ENCODE results near the gene SLAIN2. TPM values are rescaled to one million over a fixed set of nuclear protein-coding genes. Genes with fewer than 3 reads are reported as not detected.

The SLAIN2 gene
- total RNA-seq, 1 experiment from 2014 or later: 44.8 TPM

DNA sequence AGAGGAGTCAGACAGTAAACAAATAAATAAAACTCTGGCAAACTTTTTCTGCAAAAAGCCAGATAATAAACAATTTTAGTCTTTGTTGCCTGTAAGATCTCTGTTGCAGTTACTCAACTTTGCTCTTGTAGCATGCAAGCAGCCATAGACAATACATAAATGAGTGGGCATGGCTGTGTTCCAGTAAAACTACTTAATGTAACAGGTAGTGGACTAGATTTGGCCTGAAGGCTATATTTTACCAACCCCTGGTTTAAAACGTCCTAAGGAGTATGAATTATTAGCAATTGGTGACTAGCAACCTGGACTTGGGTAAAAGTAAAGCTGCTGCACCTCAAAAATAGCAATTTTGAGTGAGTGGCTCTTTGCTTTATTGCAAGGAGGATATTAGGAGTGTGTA lies 30.9 kb downstream of the SLAIN2 start:
- ChIA-PET POLR2A (no interaction called here), CTCF (no interaction called here)
- Histone ChIP-seq H3K4me1 (peaks cover 15% of the 10 kb centered on the region), H3K4me3 (ENCODE audit: low read depth, low read length) (no peak overlapping the region), H3K9me3 (no peaks in the 10 kb centered on the region), H3K27me3 (replicated peaks; ENCODE audit: control insufficient read depth, insufficient read depth, low read length) (no peaks in the 10 kb centered on the region), H3K36me3 (ENCODE audit: control insufficient read depth, insufficient read depth, low read length) (no peaks in the 10 kb centered on the region)
- H3K36me3 Mint-ChIP-seq (ENCODE audit: insufficient read depth, unreplicated experiment): peaks cover 8% of the 10 kb centered on the region
- TF ChIP-seq, protein P1, sequence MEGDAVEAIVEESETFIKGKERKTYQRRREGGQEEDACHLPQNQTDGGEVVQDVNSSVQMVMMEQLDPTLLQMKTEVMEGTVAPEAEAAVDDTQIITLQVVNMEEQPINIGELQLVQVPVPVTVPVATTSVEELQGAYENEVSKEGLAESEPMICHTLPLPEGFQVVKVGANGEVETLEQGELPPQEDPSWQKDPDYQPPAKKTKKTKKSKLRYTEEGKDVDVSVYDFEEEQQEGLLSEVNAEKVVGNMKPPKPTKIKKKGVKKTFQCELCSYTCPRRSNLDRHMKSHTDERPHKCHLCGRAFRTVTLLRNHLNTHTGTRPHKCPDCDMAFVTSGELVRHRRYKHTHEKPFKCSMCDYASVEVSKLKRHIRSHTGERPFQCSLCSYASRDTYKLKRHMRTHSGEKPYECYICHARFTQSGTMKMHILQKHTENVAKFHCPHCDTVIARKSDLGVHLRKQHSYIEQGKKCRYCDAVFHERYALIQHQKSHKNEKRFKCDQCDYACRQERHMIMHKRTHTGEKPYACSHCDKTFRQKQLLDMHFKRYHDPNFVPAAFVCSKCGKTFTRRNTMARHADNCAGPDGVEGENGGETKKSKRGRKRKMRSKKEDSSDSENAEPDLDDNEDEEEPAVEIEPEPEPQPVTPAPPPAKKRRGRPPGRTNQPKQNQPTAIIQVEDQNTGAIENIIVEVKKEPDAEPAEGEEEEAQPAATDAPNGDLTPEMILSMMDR (IDR thresholded peaks at IDR 0.05; ENCODE audit: insufficient read depth in 1 of 2, low read depth in 1 of 2, low read length in 1 of 2, severe bottlenecking in 1 of 2, unreplicated experiment in 1 of 2): no peak
- H3K27me3 Mint-ChIP-seq (ENCODE audit: insufficient read depth, unreplicated experiment): no peaks in the 10 kb centered on the region
- peaks cover 32% of the 10 kb centered on the region for H3K4me1 Mint-ChIP-seq (ENCODE audit: low read depth, unreplicated experiment)
- no peaks in the 10 kb centered on the region for H3K9me3 Mint-ChIP-seq (ENCODE audit: unreplicated experiment)
- H3K4me3 Mint-ChIP-seq (ENCODE audit: unreplicated experiment): no peak overlapping the region
- DNase-seq: no peak
- no TSS peak for BruUV-seq (replicated peaks)
- H3K27ac Mint-ChIP-seq (ENCODE audit: unreplicated experiment): no peak overlapping the region
- intact Hi-C loops (cut with micrococcal nuclease; ENCODE audit: unreplicated experiment): no loop called here

DNA sequence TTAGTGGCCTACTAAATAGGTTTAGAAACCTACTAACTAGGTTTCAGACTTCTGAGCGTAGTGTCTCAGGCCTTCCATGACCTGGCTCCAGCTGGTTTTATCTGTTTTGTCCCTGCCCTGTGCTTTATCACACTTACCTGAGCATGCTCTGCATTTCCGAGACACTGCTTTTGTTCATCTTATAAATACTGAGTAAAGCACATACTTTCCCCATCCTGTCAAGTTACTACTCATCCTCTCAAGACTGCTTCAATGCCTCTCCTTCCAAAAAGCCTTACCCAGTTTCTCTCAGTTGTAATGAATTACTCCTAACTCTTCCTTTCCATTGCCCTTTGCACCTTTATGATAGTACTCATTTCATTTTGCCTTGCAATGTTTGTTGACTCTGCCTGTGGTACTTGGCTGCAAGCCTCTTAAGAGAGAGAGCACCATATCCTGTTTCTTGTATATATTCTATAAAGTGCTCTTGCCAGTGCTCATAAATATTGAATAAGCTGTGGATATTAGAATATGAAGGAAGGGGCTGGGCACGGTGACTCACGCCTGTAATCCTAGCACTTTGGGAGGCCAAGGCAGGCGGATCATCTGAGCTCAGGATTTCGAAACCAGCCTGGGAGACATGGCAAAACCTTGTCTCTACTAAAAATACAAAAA lies 34.4 kb downstream of the SLAIN2 start:
- H3K4me1 Mint-ChIP-seq (ENCODE audit: low read depth, unreplicated experiment): peaks cover 20% of the 10 kb centered on the region
- H3K27me3 Mint-ChIP-seq (ENCODE audit: insufficient read depth, unreplicated experiment): no peaks in the 10 kb centered on the region
- peak overlapping the region; percentile 40 for H3K27ac Mint-ChIP-seq (ENCODE audit: unreplicated experiment)
- H3K4me1 ChIP-seq: peaks cover 15% of the 10 kb centered on the region
- BruUV-seq (replicated peaks): no TSS peak
- no peaks in the 10 kb centered on the region for H3K9me3 ChIP-seq
- peak; percentile 21 to 41 for DNase-seq
- H3K4me3 Mint-ChIP-seq (ENCODE audit: unreplicated experiment): peak overlapping the region; percentile 7
- no peaks in the 10 kb centered on the region for H3K27me3 ChIP-seq (replicated peaks; ENCODE audit: control insufficient read depth, insufficient read depth, low read length)
- no peak overlapping the region for H3K4me3 ChIP-seq (ENCODE audit: low read depth, low read length)
- peaks cover 8% of the 10 kb centered on the region for H3K36me3 Mint-ChIP-seq (ENCODE audit: insufficient read depth, unreplicated experiment)
- TF ChIP-seq, protein P1 (IDR thresholded peaks at IDR 0.05; ENCODE audit: insufficient read depth in 1 of 2, low read depth in 1 of 2, low read length in 1 of 2, severe bottlenecking in 1 of 2, unreplicated experiment in 1 of 2): no peak
- intact Hi-C loops (cut with micrococcal nuclease; ENCODE audit: unreplicated experiment): loop anchor here (5.0 kb wide), 1 partner anchor 58 kb away; no protein-coding TSS in a partner anchor
- ChIA-PET CTCF (no interaction called here), POLR2A (no interaction called here)
- H3K36me3 ChIP-seq (ENCODE audit: control insufficient read depth, insufficient read depth, low read length): no peaks in the 10 kb centered on the region
- no peaks in the 10 kb centered on the region for H3K9me3 Mint-ChIP-seq (ENCODE audit: unreplicated experiment)

- ChIA-PET POLR2A (no interaction called here), CTCF (no interaction called here)
- Mint-ChIP-seq H3K36me3 (ENCODE audit: insufficient read depth, unreplicated experiment) (peaks cover 8% of the 10 kb centered on the region), H3K27me3 (ENCODE audit: insufficient read depth, unreplicated experiment) (no peaks in the 10 kb centered on the region), H3K9me3 (ENCODE audit: unreplicated experiment) (no peaks in the 10 kb centered on the region), H3K4me3 (ENCODE audit: unreplicated experiment) (no peak overlapping the region), H3K27ac (ENCODE audit: unreplicated experiment) (no peak overlapping the region), H3K4me1 (ENCODE audit: low read depth, unreplicated experiment) (peaks cover 14% of the 10 kb centered on the region)
- H3K4me1 ChIP-seq: peaks cover 15% of the 10 kb centered on the region
- no peaks in the 10 kb centered on the region for H3K36me3 ChIP-seq (ENCODE audit: control insufficient read depth, insufficient read depth, low read length)
- BruUV-seq (replicated peaks): no TSS peak
- H3K9me3 ChIP-seq: no peaks in the 10 kb centered on the region
- no peak for DNase-seq
- H3K27me3 ChIP-seq (replicated peaks; ENCODE audit: control insufficient read depth, insufficient read depth, low read length): no peaks in the 10 kb centered on the region
- H3K4me3 ChIP-seq (ENCODE audit: low read depth, low read length): no peak overlapping the region
- TF ChIP-seq, protein P1 (IDR thresholded peaks at IDR 0.05; ENCODE audit: insufficient read depth in 1 of 2, low read depth in 1 of 2, low read length in 1 of 2, severe bottlenecking in 1 of 2, unreplicated experiment in 1 of 2): no peak
- intact Hi-C loops (cut with micrococcal nuclease; ENCODE audit: unreplicated experiment): loop anchor here (5.0 kb wide), 1 partner anchor 62 kb away; no protein-coding TSS in a partner anchor
Observed at GRCh38 chr4:48379587-48380180, 38.4 kb downstream of the SLAIN2 start.

Data from Caco-2 (cell line).